Loucy (cell line): ENCODE data around the gene MVD.

Experiments
- H2AFZ ChIP-seq: fragments of 200-600 bp; sonication (generic); 2 replicates; pipeline ENCODE4 v1.6.0; 2016; ENCODE audit warnings: antibody characterized with exemption, mild to moderate bottlenecking, low read length, moderate library complexity
- H3F3A ChIP-seq: fragments of 200-600 bp; 2 replicates; pipeline ENCODE4 v1.6.0; 2016; ENCODE audit warnings: antibody characterized with exemption, low read depth, mild to moderate bottlenecking
- H3K27me3 ChIP-seq: fragments of 200-600 bp; sonication (generic); 2 replicates; pipeline ENCODE4 v1.6.1; 2014; ENCODE audit warnings: low read length, mild to moderate bottlenecking; ENCODE audit not compliant: insufficient read depth, poor library complexity, severe bottlenecking
- H3K36me3 ChIP-seq: fragments of 200-600 bp; sonication (generic); 2 replicates; pipeline ENCODE4 v1.6.1; 2016; ENCODE audit warnings: low read length; ENCODE audit not compliant: insufficient read depth
- H3K4me1 ChIP-seq: fragments of 200-600 bp; sonication (generic); 2 replicates; pipeline ENCODE4 v1.5.1; 2014; ENCODE audit warnings: low read length, mild to moderate bottlenecking; ENCODE audit not compliant: insufficient read depth, poor library complexity, severe bottlenecking
- H3K4me2 ChIP-seq: fragments of 200-600 bp; sonication (generic); 2 replicates; pipeline ENCODE4 v1.6.0; 2014; ENCODE audit warnings: antibody characterized with exemption, low read length, low read depth, mild to moderate bottlenecking; ENCODE audit not compliant: poor library complexity, severe bottlenecking
- H3K4me3 ChIP-seq: fragments of 200-600 bp; sonication (generic); 2 replicates; pipeline ENCODE4 v1.5.1; 2014; ENCODE audit warnings: low read length, mild to moderate bottlenecking, mixed read lengths; ENCODE audit not compliant: poor library complexity, severe bottlenecking
- H3K79me2 ChIP-seq: fragments of 200-600 bp; sonication (generic); 2 replicates; pipeline ENCODE4 v1.6.1; 2014; ENCODE audit warnings: low read length; ENCODE audit not compliant: insufficient read depth
- H3K9ac ChIP-seq: fragments of 200-600 bp; sonication (generic); 2 replicates; pipeline ENCODE4 v1.6.0; 2014; ENCODE audit warnings: mild to moderate bottlenecking, low read depth, low read length, moderate library complexity; ENCODE audit not compliant: poor library complexity, severe bottlenecking
- H3K9me2 ChIP-seq: fragments of 200-600 bp; sonication (generic); replicated peaks from 2 replicates; pipeline ENCODE4 v1.6.1; 2016; ENCODE audit warnings: low read depth, low read length, mixed read lengths
- H3K9me3 ChIP-seq: fragments of 200-600 bp; sonication (generic); 2 replicates; pipeline ENCODE4 v1.6.1; 2014; ENCODE audit warnings: mild to moderate bottlenecking, antibody characterized with exemption, low read length, low read depth; ENCODE audit not compliant: insufficient read depth
- H4K20me1 ChIP-seq: fragments of 200-600 bp; sonication (generic); 2 replicates; pipeline ENCODE4 v1.6.0; 2014; ENCODE audit warnings: antibody characterized with exemption, low read length, mild to moderate bottlenecking; ENCODE audit not compliant: insufficient read depth, poor library complexity, severe bottlenecking
- CTCF ChIP-seq: fragments of 200-600 bp; sonication (generic); conservative IDR thresholded peaks from 2 replicates; pipeline ENCODE4 v1.5.1; 2014; ENCODE audit warnings: mild to moderate bottlenecking, antibody characterized with exemption, low read length
- EZH2phosphoT487 ChIP-seq: fragments of 200-600 bp; IDR thresholded peaks from 2 replicates; pipeline ENCODE4 v1.6.1; 2018; ENCODE audit warnings: antibody characterized with exemption, mild to moderate bottlenecking, moderate library complexity, borderline replicate concordance

MVD gene

GRCh38 chr16:88649195-88649923 is 13.5 kb downstream of the MVD start:
- H3K79me2 ChIP-seq: peaks cover 23% of the 10 kb centered on the region
- TF ChIP-seq CTCF: no peak
- TF ChIP-seq EZH2phosphoT487: no peak
- H3K9me3 ChIP-seq: no peaks in the 10 kb centered on the region
- peaks cover 12% of the 10 kb centered on the region for H4K20me1 ChIP-seq
- H3K4me1 ChIP-seq: peaks cover 5% of the 10 kb centered on the region
- no peaks in the 10 kb centered on the region; the same call in 1 of the 2 replicates for H3K36me3 ChIP-seq
- H3K4me2 ChIP-seq: peak overlapping the region; percentile 96
- H3K27me3 ChIP-seq: no peaks in the 10 kb centered on the region
- peak overlapping the region; percentile 89 for H3K4me3 ChIP-seq
- H3F3A ChIP-seq: no peaks in the 10 kb centered on the region
- H3K9ac ChIP-seq: peak overlapping the region; percentile 79
- H2AFZ ChIP-seq: no peak overlapping the region
- H3K9me2 ChIP-seq: no peaks in the 10 kb centered on the region

- H3K27me3 ChIP-seq: no peaks in the 10 kb centered on the region
- peaks cover 23% of the 10 kb centered on the region for H3K79me2 ChIP-seq
- H3K4me2 ChIP-seq: no peak overlapping the region
- no peaks in the 10 kb centered on the region for H3K9me2 ChIP-seq
- H3K4me1 ChIP-seq: peaks cover 5% of the 10 kb centered on the region
- no peaks in the 10 kb centered on the region for H3F3A ChIP-seq
- no peak overlapping the region for H2AFZ ChIP-seq
- no peak overlapping the region for H3K4me3 ChIP-seq
- peaks cover 12% of the 10 kb centered on the region for H4K20me1 ChIP-seq
- no peaks in the 10 kb centered on the region for H3K36me3 ChIP-seq
- H3K9me3 ChIP-seq: no peaks in the 10 kb centered on the region
- no peak overlapping the region for H3K9ac ChIP-seq
- TF ChIP-seq CTCF: no peak
- TF ChIP-seq EZH2phosphoT487: no peak
These were observed 15.5 kb downstream of the MVD start for GRCh38 chr16:88647178-88648070.

GRCh38 chr16:88646345-88647034 is 16.4 kb downstream of the MVD start:
- Histone ChIP-seq H3K9me3 (no peaks in the 10 kb centered on the region), H3F3A (no peaks in the 10 kb centered on the region), H3K9ac (no peak overlapping the region), H3K9me2 (no peaks in the 10 kb centered on the region), H3K4me1 (peaks cover under 1% of the 10 kb centered on the region), H2AFZ (no peak overlapping the region), H3K4me3 (no peak overlapping the region), H4K20me1 (peaks cover 12% of the 10 kb centered on the region), H3K27me3 (no peaks in the 10 kb centered on the region), H3K79me2 (peaks cover 23% of the 10 kb centered on the region), H3K36me3 (no peaks in the 10 kb centered on the region), H3K4me2 (no peak overlapping the region)
- TF ChIP-seq CTCF: no peak
- TF ChIP-seq EZH2phosphoT487: no peak
